Measurements from ENCODE around the gene CNPY3.
"Not testable (repeated sequence)": the region's sequence is repeated elsewhere in the genome, so short reads cannot be mapped to it uniquely, and the experiment has no call there.

CNPY3 gene

GRCh38 chr6:42928986-42929820, at the start of gene CNPY3:
CNPY3 (plus strand) TSS chr6:42929480; CDS start chr6:42929571, 91 bp downstream.
- peak; percentile 90 for DNase-seq

- DNase-seq: not testable (repeated sequence)
Observed at GRCh38 chr6:42880240-42880817, 49.0 kb upstream of the CNPY3 start.

GRCh38 chr6:42880871-42881270, 48.4 kb upstream of the CNPY3 start:
- DNase-seq: not testable (repeated sequence)

GRCh38 chr6:42885702-42886101, 43.6 kb upstream of the CNPY3 start:
- DNase-seq: no peak

- DNase-seq: not testable (repeated sequence)
Observed at GRCh38 chr6:42888201-42888600, 41.1 kb upstream of the CNPY3 start.

DNA sequence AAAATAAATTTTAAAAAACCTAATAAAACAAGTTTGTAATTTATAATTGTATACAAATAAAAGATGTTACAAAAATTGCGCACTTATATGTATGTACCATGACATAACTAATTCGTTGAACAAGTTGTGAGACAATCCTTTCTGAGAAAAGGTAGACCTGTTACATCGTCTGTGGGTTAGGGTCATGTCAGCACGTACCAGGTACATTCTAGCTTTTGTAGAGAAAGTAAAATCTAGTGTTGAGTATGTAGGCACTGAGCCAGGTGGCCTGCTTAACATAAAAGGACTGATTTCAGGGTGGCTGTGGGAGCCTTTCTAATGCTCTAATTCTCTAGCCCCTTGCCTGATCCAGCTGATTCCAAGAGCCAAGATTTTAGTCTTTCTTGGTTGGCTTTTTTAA, 39.5 kb upstream of the CNPY3 start:
- DNase-seq: no peak

- DNase-seq: peak; percentile 74
Observed at GRCh38 chr6:42890311-42891198, 38.7 kb upstream of the CNPY3 start.

GRCh38 chr6:42891199-42891722, 38.0 kb upstream of the CNPY3 start:
- DNase-seq: no peak

GRCh38 chr6:42894041-42894828, 35.0 kb upstream of the CNPY3 start:
- DNase-seq: not testable (repeated sequence)

GRCh38 chr6:42896178-42896719, 33.0 kb upstream of the CNPY3 start:
- DNase-seq: no peak

DNA sequence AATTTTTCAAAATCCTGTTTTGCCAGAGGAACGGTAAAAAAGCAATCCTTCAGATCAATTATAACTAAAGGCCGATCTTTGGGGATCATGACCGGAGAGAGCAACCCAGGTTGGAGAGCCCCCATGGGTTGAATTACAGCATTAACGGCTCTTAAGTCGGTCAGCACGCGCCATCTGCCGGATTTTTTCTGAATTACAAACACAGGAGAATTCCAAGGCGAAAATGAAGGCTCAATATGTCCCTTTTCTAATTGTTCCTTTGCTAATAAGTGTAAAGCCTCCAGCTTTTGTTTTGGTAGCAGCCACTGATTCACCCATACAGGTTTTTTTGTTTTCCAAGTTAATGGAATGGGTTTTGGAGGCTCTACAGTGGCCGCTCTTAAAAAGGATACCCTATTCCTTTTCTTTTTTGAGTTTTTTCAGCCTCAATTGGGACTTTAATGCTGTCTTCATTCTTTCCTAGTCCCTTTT, 30.4 kb upstream of the CNPY3 start:
- DNase-seq: no peak

DNA sequence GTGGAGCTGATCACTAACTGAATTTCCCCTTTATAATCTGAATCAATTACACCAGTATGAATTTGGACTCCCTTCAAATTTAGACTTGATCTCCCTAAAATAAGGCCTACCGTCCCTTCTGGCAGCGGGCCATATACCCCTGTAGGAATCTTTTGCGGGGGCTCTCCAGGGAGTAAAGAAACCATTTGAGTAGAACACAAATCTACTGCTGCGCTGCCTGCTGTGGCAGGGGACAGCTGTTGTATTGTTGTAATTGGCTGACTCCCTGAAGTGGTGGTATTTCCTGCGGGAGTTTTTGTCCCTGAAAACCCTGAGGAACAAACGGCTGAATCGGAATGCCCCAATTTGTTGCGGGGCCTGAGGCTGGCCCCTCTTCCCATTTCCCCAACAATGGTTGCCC, 29.4 kb upstream of the CNPY3 start:
- DNase-seq: no peak

- peak; percentile 61 for DNase-seq
Observed at GRCh38 chr6:42901538-42901957, 27.7 kb upstream of the CNPY3 start.

DNA sequence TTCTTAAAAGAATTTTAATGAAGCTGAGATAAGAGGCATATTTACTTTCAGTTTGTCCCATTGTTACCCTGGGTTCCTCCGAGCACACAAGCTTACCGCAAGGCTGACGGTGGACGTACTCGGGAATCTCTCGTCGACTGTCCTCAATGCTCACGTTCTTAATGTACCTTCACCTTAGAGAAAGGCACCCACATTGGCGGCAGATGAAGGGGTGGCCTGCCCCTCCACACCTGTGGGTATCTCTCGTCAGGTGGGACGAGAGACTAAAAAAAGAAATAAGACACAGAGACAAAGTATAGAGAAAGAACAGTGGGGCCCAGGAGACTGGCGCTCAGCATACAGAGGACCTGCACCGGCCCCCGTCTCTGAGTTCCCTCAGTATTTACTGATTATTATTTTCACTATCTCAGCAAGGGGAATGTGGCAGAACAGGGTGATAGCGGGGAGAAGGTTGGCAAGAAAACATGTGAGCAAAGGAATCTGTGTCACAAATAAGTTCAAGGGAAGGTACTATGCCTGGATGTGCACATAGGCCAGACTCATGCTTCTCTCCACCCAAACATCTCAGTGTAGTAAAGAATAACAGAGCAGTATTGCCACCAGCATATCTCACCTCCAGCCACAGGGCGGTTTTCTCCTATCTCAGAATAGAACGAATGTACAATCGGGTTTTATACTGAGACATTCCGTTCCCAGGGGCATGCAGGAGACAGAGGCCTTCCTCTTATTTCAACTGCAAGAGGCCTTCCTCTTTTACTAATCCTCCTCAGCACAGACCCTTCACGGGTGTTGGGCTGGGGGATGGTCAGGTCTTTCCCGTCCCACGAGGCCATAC, 26.6 kb upstream of the CNPY3 start:
- not testable (repeated sequence) for DNase-seq

DNA sequence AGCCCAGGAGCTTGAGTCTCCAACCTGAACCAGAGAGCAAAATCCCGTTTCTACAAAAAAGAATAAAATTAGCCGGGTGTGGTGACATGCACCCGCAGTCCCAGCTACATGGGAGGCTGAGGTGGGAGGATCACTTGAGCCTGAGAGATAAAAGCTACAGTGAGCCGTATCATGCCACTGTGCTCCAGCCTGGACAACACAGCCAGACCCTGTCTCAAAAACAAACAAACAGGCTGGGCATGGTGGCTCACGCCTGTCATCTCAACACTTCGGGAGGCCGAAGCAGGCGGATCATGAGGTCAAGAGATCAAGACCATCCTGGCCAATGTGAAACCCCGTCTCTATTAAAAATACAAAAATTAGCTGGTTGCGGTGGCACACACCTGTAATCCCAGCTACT, 24.8 kb upstream of the CNPY3 start:
- no peak for DNase-seq

GRCh38 chr6:42907336-42907735, 21.9 kb upstream of the CNPY3 start:
- DNase-seq: no peak

- no peak for DNase-seq
Observed at GRCh38 chr6:42909835-42910234, 19.4 kb upstream of the CNPY3 start.

DNA sequence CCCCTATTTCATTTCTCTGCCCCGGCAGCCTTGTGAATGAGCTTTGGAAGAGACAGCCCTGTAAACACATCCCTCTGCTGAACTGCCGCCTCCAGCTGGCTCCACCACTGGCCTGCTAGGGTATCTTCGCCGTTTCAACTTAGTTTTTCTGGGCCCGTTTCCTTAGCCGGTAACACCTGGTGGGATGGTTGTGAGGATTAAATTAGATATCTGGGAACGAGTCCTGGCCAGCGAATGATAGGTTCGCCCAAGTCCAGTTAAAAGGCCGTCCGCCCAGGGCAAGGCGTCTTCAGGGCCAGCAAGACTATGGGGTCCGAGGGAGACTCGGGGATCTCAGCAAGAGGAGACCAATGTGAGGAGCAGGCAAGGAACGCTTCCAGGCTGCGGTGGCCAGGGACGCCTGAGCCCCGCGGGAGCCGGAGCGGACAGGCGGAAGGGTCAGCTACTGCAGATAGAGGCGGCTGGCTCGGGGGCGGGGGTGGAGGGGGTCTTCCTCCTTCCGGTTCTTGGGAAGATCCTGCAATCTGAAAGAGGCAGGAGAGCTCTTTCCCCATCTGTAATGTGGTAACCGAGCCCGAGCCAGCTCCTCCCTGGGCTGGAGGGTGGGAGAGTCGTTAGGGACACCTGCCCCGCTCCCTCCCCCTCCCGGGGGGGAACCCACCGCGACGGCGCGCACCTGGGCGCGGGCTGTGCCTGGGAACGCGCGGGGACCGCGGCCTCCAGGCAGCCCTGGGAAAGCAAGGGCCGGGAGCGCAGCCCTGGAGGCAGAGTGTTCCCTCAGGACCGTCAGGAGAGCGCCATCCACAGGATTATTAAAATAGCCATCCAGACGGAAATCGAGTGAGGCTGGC, 17.9 kb upstream of the CNPY3 start:
- no peak for DNase-seq

GRCh38 chr6:42914546-42914945, 14.7 kb upstream of the CNPY3 start:
- DNase-seq: no peak

GRCh38 chr6:42915732-42916131, 13.5 kb upstream of the CNPY3 start, which contains the start of gene PTCRA:
PTCRA (plus strand) TSS chr6:42916053; CDS start chr6:42916070, 17 bp downstream.
- no peak for DNase-seq

Measured in NCI-H187 treated with DMSO at 0.1 percent for 48 hours (cell line).